Bronchial epithelial cell (primary cell): ENCODE measurements around the gene TAPT1. TPM values are rescaled to one million over a fixed set of nuclear protein-coding genes. Genes with fewer than 3 reads are reported as not detected.

Experiments
- DNase-seq: peaks from one replicate; pipeline ENCODE4 v3.0.0-alpha.2; 2010; ENCODE audit warnings: low read depth
- FAIRE-seq: peaks from 2 replicates; lab custom pipeline; 2011; peaks lifted over from hg19 to GRCh38; lab: Jason Lieb, UNC
- H3K27me3 ChIP-seq: 2 replicates; pipeline ENCODE4 v1.5.1; 2011; ENCODE audit warnings: low read length; ENCODE audit not compliant: control insufficient read depth, insufficient read depth
- H3K36me3 ChIP-seq: 2 replicates; pipeline ENCODE4 v1.5.1; 2011; ENCODE audit warnings: low read length; ENCODE audit not compliant: control insufficient read depth, insufficient read depth
- H3K4me3 ChIP-seq: 2 replicates; pipeline ENCODE4 v1.5.1; 2011; ENCODE audit warnings: mild to moderate bottlenecking, low read depth, low read length, control low read depth
- total RNA-seq: library from RNA; depleted of rRNA; stranded (reverse); fragments of >200 nt; gene quantifications from 2 replicates; pipeline ENCODE4 v1.2.1, GENCODE V29; 2014
- TF ChIP-seq, protein P1 (sequence below): IDR thresholded peaks from 2 replicates; pipeline ENCODE4 v1.5.1; 2011; ENCODE audit warnings: mild to moderate bottlenecking, moderate library complexity, low read length, control low read depth, inconsistent platforms; ENCODE audit not compliant: insufficient read depth, severe bottlenecking

TAPT1 gene
- total RNA-seq, 1 donor from 2014 or later = 15.0 TPM

DNA sequence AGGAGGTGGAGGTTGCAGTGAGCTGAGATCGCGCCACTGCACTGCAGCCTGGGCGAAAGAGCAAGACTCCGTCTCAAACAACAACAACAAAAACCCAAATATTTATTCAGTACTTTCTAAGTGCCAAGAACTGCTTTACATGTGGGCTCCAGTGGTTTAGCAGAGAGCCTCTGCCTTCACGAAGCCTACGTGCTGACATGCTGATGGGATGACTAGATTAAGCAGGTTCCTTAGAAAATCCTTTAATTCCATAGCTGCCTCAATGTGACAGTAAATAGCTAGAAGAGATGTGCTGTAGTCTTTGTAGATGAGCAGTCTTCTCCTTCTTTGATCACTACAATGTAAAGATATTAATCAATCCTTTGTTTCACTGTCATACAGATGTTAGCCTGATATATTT is 49.6 kb downstream of the TAPT1 start:
- TF ChIP-seq, protein P1, sequence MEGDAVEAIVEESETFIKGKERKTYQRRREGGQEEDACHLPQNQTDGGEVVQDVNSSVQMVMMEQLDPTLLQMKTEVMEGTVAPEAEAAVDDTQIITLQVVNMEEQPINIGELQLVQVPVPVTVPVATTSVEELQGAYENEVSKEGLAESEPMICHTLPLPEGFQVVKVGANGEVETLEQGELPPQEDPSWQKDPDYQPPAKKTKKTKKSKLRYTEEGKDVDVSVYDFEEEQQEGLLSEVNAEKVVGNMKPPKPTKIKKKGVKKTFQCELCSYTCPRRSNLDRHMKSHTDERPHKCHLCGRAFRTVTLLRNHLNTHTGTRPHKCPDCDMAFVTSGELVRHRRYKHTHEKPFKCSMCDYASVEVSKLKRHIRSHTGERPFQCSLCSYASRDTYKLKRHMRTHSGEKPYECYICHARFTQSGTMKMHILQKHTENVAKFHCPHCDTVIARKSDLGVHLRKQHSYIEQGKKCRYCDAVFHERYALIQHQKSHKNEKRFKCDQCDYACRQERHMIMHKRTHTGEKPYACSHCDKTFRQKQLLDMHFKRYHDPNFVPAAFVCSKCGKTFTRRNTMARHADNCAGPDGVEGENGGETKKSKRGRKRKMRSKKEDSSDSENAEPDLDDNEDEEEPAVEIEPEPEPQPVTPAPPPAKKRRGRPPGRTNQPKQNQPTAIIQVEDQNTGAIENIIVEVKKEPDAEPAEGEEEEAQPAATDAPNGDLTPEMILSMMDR = no peak
- H3K4me3 ChIP-seq = no peak overlapping the region
- DNase-seq = no peak
- no peaks in the 10 kb centered on the region for H3K27me3 ChIP-seq
- no peak for FAIRE-seq
- peaks cover 1% of the 10 kb centered on the region for H3K36me3 ChIP-seq

- no peaks in the 10 kb centered on the region for H3K27me3 ChIP-seq
- DNase-seq = no peak
- FAIRE-seq = no peak
- TF ChIP-seq, protein P1 = no peak
- H3K4me3 ChIP-seq = no peak overlapping the region
- peaks cover 4% of the 10 kb centered on the region for H3K36me3 ChIP-seq
These were observed 54.4 kb downstream of the TAPT1 start for GRCh38 chr4:16171831-16172230.

- Histone ChIP-seq H3K4me3 (no peak overlapping the region), H3K36me3 (peaks cover 4% of the 10 kb centered on the region), H3K27me3 (no peaks in the 10 kb centered on the region)
- FAIRE-seq (no peak), DNase-seq (no peak)
- TF ChIP-seq, protein P1 = no peak
These were observed 56.8 kb downstream of the TAPT1 start for GRCh38 chr4:16169490-16169889.

GRCh38 chr4:16168710-16169388 is 57.4 kb downstream of the TAPT1 start:
- FAIRE-seq = no peak
- H3K36me3 ChIP-seq = peaks cover 3% of the 10 kb centered on the region
- TF ChIP-seq, protein P1 = no peak
- DNase-seq = no peak
- no peaks in the 10 kb centered on the region for H3K27me3 ChIP-seq
- H3K4me3 ChIP-seq = no peak overlapping the region

DNA sequence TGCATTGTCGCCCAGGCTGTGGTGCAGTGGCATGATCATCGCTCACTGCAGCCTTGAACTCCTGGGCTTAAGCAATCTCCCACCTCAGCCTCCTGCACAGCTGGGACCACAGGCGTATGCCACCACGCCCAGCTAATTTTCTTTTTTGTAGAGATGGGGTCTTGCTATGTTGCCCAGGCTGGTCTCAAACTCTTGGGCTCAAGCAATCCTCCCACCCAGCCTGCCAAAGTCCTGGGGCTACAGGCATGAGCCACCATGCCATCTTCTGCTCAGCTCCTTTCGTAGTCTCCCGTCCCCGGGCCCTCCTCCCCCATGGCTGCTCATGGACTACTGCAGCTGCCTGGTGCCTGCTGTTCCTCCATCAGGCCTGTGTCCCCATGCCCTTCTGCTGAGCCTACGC is 58.1 kb downstream of the TAPT1 start:
- TF ChIP-seq, protein P1 = no peak
- Histone ChIP-seq H3K36me3 (peaks cover 3% of the 10 kb centered on the region), H3K27me3 (no peaks in the 10 kb centered on the region), H3K4me3 (no peak overlapping the region)
- FAIRE-seq (no peak), DNase-seq (no peak)

DNA sequence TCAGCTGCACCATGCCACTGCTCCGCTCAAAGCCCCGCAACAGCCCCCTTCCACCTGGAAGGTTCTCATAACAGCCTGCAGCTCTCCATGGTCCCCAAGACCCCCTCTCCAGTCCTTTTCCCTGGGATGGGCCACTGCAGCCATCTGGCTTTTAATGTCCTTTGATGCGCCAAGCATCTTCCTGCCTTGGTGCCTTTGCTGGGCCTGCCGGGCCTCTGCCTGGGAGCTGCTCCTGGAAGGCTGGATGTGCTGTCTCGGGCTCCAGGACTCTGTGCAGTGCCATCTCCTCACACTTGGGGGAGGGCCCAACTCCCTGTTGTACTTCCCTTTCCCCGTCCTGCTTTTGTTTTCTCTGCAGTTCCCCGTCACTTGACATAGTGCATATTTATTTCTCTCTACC is 60.3 kb downstream of the TAPT1 start:
- DNase-seq = no peak
- Histone ChIP-seq H3K36me3 (peaks cover 7% of the 10 kb centered on the region), H3K27me3 (no peaks in the 10 kb centered on the region), H3K4me3 (no peak overlapping the region)
- no peak for FAIRE-seq
- TF ChIP-seq, protein P1 = no peak
